Keratinocyte (primary cell): ENCODE data around the gene MED14. TPM values are rescaled to one million over a fixed set of nuclear protein-coding genes. Genes with fewer than 3 reads are reported as not detected.

Experiments used
- DNase-seq: peaks from one replicate; pipeline ENCODE4 v3.0.0-alpha.2; 2011; ENCODE audit warnings: low read depth, missing footprints, low spot score
- FAIRE-seq: peaks from 2 replicates; lab custom pipeline; 2011; peaks lifted over from hg19 to GRCh38; lab: Jason Lieb, UNC
- H2AFZ ChIP-seq: 2 replicates; pipeline ENCODE4 v1.6.0; 2012; ENCODE audit warnings: low read length, control low read depth, inconsistent platforms; ENCODE audit not compliant: control insufficient read depth
- H3K27ac ChIP-seq: 2 replicates; pipeline ENCODE4 v1.5.1; 2011; ENCODE audit warnings: low read length; ENCODE audit not compliant: control insufficient read depth, insufficient read depth
- H3K27me3 ChIP-seq: 3 replicates; pipeline ENCODE4 v1.6.0; 2011; ENCODE audit warnings: low read length; ENCODE audit not compliant: control insufficient read depth, insufficient read depth; ENCODE audit errors: extremely low read depth
- H3K36me3 ChIP-seq, 2 experiments: 2 replicates in 1 of 2; 3 replicates in 1 of 2; pipeline ENCODE4 v1.5.1; 2011; ENCODE audit warnings: low read length in 2 of 2, mild to moderate bottlenecking in 1 of 2; ENCODE audit not compliant: control insufficient read depth in 2 of 2, insufficient read depth in 2 of 2; ENCODE audit errors: extremely low read depth in 1 of 2
- H3K4me1 ChIP-seq: 3 replicates; pipeline ENCODE4 v1.5.1; 2011; ENCODE audit warnings: low read length; ENCODE audit not compliant: control insufficient read depth, insufficient read depth; ENCODE audit errors: extremely low read depth
- H3K4me2 ChIP-seq: 3 replicates; pipeline ENCODE4 v1.6.0; 2011; ENCODE audit warnings: low read depth, low read length; ENCODE audit not compliant: control insufficient read depth, insufficient read depth; ENCODE audit errors: extremely low read depth
- H3K4me3 ChIP-seq, 3 experiments: fragments of 200-600 bp in 1 of 3; sonication (generic) in 1 of 3; 2 replicates in 2 of 3; 3 replicates in 1 of 3; pipeline ENCODE4 v1.5.1; 2011 to 2016; ENCODE audit warnings: low read length in 3 of 3, mild to moderate bottlenecking in 3 of 3, control low read depth in 2 of 3, inconsistent platforms in 1 of 3, low read depth in 1 of 3, mixed read lengths in 1 of 3, mixed run types in 1 of 3, moderate library complexity in 1 of 3; ENCODE audit not compliant: control insufficient read depth in 2 of 3, insufficient read depth in 2 of 3; ENCODE audit errors: extremely low read depth in 1 of 3
- H3K79me2 ChIP-seq: 2 replicates; pipeline ENCODE4 v1.6.0; 2012; ENCODE audit warnings: low read length; ENCODE audit not compliant: control insufficient read depth, insufficient read depth
- H3K9ac ChIP-seq: 3 replicates; pipeline ENCODE4 v1.6.0; 2011; ENCODE audit warnings: low read length; ENCODE audit not compliant: control insufficient read depth, insufficient read depth; ENCODE audit errors: extremely low read depth
- H3K9me1 ChIP-seq: 3 replicates; pipeline ENCODE4 v1.6.0; 2011; ENCODE audit warnings: low read length; ENCODE audit not compliant: control insufficient read depth, insufficient read depth; ENCODE audit errors: extremely low read depth
- H3K9me3 ChIP-seq: 2 replicates; pipeline ENCODE4 v1.5.1; 2012; ENCODE audit warnings: low read depth, low read length; ENCODE audit not compliant: control insufficient read depth
- H4K20me1 ChIP-seq: 3 replicates; pipeline ENCODE4 v1.6.0; 2011; ENCODE audit warnings: low read length; ENCODE audit not compliant: control insufficient read depth, insufficient read depth; ENCODE audit errors: extremely low read depth
- EZH2 ChIP-seq: IDR thresholded peaks from one replicate; pipeline ENCODE4 v1.6.1; 2012; ENCODE audit warnings: inconsistent platforms, mild to moderate bottlenecking, low read length, moderate library complexity
- dilution Hi-C: fragments of 300-500 bp; cut with MboI; formaldehyde crosslinking; loops from one replicate; pipeline ENCODE4 v1.7.0; 2020; ENCODE audit warnings: low sequenced_read_pairs; ENCODE audit not compliant: extremely low pct_ligation_motif_present
- polyA plus RNA-seq, 5 experiments: library from polyadenylated mRNA; depleted of rRNA in 3 of 5; stranded (reverse) in 3 of 5; stranded (forward) in 1 of 5; unstranded in 1 of 5; fragments of >200 nt; gene quantifications; 1 replicate in 1 of 5; 2 replicates in 3 of 5; 3 replicates in 1 of 5; pipeline versions ENCODE4 v1.2.1 to v1.2.3, GENCODE V29; 2011 to 2012; ENCODE audit warnings: missing spikeins in 2 of 5, low read depth in 1 of 5, low replicate concordance in 1 of 5
- TF ChIP-seq, protein P1 (sequence below), 3 experiments: IDR thresholded peaks in 1 of 3; conservative IDR thresholded peaks in 1 of 3; optimal IDR thresholded peaks in 1 of 3; 2 replicates in 2 of 3; 3 replicates in 1 of 3; pipeline versions ENCODE3 to v1.5.1; 2011; ENCODE audit warnings: low read length in 3 of 3, mild to moderate bottlenecking in 3 of 3, moderate library complexity in 2 of 3, control low read depth in 1 of 3, inconsistent platforms in 1 of 3; ENCODE audit not compliant: insufficient read depth in 2 of 3; ENCODE audit errors: extremely low read depth in 1 of 3

MED14 gene
- polyA plus RNA-seq, 1 donor (not counting 4 experiments of a cell fraction or from before 2014, with no cell fraction given): 25.9 TPM

DNA sequence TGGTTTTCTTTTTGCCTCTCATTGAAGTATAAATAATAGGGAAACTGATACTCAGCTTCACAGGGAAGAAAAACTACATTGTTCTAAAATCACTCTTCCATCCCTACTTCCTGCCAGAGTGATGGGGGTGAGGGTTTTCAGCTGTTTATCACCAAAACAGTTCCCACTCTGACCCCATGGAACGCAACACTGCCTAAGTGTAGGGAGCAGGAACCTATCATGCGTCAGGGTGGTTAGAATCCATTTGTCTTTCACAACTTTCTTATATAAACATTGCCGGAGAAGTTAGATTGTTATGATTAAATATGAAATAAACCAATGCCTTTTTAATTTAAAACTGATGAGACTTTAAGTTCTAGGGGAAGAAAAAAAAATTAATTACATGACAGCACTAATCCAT lies 128.0 kb downstream of the MED14 start:
- Histone ChIP-seq H3K9me3 (no peaks in the 10 kb centered on the region), H3K4me2 (no peak overlapping the region), H3K27ac (no peak overlapping the region), H4K20me1 (no peaks in the 10 kb centered on the region), H3K27me3 (no peaks in the 10 kb centered on the region), H2AFZ (no peak overlapping the region), H3K4me3 (no peak overlapping the region), H3K9me1 (no peaks in the 10 kb centered on the region), H3K4me1 (no peaks in the 10 kb centered on the region), H3K9ac (no peak overlapping the region), H3K79me2 (no peaks in the 10 kb centered on the region), H3K36me3 (no peaks in the 10 kb centered on the region)
- TF ChIP-seq, protein P1, sequence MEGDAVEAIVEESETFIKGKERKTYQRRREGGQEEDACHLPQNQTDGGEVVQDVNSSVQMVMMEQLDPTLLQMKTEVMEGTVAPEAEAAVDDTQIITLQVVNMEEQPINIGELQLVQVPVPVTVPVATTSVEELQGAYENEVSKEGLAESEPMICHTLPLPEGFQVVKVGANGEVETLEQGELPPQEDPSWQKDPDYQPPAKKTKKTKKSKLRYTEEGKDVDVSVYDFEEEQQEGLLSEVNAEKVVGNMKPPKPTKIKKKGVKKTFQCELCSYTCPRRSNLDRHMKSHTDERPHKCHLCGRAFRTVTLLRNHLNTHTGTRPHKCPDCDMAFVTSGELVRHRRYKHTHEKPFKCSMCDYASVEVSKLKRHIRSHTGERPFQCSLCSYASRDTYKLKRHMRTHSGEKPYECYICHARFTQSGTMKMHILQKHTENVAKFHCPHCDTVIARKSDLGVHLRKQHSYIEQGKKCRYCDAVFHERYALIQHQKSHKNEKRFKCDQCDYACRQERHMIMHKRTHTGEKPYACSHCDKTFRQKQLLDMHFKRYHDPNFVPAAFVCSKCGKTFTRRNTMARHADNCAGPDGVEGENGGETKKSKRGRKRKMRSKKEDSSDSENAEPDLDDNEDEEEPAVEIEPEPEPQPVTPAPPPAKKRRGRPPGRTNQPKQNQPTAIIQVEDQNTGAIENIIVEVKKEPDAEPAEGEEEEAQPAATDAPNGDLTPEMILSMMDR (optimal IDR thresholded peaks at IDR 0.05 in 1 of 3, IDR thresholded peaks at IDR 0.05 in 1 of 3, conservative IDR thresholded peaks at IDR 0.05 in 1 of 3; ENCODE audit: extremely low read depth in 1 of 3, insufficient read depth in 2 of 3, low read length in 3 of 3): no peak
- dilution Hi-C loops: no loop called here
- no peak for DNase-seq
- no peak for FAIRE-seq

DNA sequence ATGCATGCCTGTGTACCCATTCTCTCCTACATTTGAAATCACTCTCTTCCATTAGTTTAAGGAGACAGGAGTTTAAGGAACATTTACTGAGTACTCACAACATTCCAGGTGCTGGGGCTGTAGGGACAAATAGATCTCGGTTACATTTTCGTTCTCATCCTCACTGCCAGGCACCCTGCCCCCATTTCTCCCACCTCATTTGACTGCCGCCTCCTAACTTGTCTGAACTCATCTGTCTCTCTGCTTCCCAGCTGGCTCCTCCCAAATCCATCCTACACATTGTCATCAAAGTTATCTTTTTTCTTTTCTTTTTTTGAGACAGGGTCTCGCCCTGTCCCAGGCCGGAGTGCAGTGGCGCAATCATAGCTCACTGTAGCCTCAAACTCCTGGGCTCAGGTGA lies 131.9 kb downstream of the MED14 start:
- Histone ChIP-seq H3K27me3 (no peaks in the 10 kb centered on the region), H3K9me1 (no peaks in the 10 kb centered on the region), H3K4me2 (no peak overlapping the region), H3K9me3 (no peaks in the 10 kb centered on the region), H3K36me3 (peaks cover 0 to 4% of the 10 kb centered on the region in 2 experiments), H2AFZ (no peak overlapping the region), H3K4me1 (no peaks in the 10 kb centered on the region), H3K27ac (no peak overlapping the region), H3K79me2 (no peaks in the 10 kb centered on the region), H3K9ac (no peak overlapping the region), H3K4me3 (no peak overlapping the region), H4K20me1 (no peaks in the 10 kb centered on the region)
- no peak for FAIRE-seq
- TF ChIP-seq, protein P1 (optimal IDR thresholded peaks at IDR 0.05 in 1 of 3, IDR thresholded peaks at IDR 0.05 in 1 of 3, conservative IDR thresholded peaks at IDR 0.05 in 1 of 3; ENCODE audit: extremely low read depth in 1 of 3, insufficient read depth in 2 of 3, low read length in 3 of 3): no peak
- TF ChIP-seq EZH2: no peak
- DNase-seq: no peak
- dilution Hi-C loops: no loop called here

Other genes with a start within 250 kb of the MED14 start
- 176 to 207 TPM (median 203 TPM) in 3 replicates for gene ATP6AP2, start 154.6 kb downstream of the MED14 start, polyA plus RNA-seq
- not detected in 3 replicates for gene MPC1L, start 112.1 kb downstream of the MED14 start, polyA plus RNA-seq
- 9.7 to 10.6 TPM (median 10.6 TPM) in 3 replicates for gene CXorf38, start 88.0 kb downstream of the MED14 start, polyA plus RNA-seq